ENCODE data around the gene TASOR. TPM values are rescaled to one million over a fixed set of nuclear protein-coding genes. Genes with fewer than 3 reads are reported as not detected.

Gene TASOR
- total RNA-seq, 1 donor from 2014 or later, result 35.0 TPM

DNA sequence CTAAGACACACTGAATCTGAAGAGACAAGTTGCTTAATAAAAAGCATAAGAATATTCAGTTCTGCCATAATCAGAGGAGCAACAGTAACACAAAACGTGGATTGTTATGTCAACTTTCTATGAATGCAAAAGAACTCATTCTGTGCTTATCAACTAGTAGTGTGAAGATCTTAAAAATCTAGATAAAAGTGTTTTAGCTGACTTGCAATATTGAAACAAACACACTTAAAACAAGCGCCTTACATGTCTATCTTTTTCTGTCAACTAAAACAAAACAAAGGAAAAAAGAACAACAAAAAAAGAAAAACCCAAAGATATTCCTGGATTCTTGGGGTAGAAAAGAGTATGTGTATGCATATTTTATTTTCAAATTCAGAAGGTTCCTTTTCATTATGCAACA, 37.7 kb downstream of the TASOR start:
- TF ChIP-seq, protein P1, sequence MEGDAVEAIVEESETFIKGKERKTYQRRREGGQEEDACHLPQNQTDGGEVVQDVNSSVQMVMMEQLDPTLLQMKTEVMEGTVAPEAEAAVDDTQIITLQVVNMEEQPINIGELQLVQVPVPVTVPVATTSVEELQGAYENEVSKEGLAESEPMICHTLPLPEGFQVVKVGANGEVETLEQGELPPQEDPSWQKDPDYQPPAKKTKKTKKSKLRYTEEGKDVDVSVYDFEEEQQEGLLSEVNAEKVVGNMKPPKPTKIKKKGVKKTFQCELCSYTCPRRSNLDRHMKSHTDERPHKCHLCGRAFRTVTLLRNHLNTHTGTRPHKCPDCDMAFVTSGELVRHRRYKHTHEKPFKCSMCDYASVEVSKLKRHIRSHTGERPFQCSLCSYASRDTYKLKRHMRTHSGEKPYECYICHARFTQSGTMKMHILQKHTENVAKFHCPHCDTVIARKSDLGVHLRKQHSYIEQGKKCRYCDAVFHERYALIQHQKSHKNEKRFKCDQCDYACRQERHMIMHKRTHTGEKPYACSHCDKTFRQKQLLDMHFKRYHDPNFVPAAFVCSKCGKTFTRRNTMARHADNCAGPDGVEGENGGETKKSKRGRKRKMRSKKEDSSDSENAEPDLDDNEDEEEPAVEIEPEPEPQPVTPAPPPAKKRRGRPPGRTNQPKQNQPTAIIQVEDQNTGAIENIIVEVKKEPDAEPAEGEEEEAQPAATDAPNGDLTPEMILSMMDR (IDR thresholded peaks at IDR 0.05; ENCODE audit: insufficient read depth, low read length, poor library complexity, severe bottlenecking), result no peak
- DNase-seq (ENCODE audit: low read depth), result no peak
- Histone ChIP-seq H3K4me3 (ENCODE audit: low read depth, low read length) (no peak overlapping the region), H3K27me3 (ENCODE audit: control insufficient read depth, insufficient read depth, low read length) (no peaks in the 10 kb centered on the region), H3K36me3 (ENCODE audit: control insufficient read depth, insufficient read depth, low read length) (peaks cover 1% of the 10 kb centered on the region)

GRCh38 chr3:56633602-56634535, 49.2 kb downstream of the TASOR start:
- DNase-seq (ENCODE audit: low read depth), result no peak
- TF ChIP-seq, protein P1 (IDR thresholded peaks at IDR 0.05; ENCODE audit: insufficient read depth, low read length, poor library complexity, severe bottlenecking), result no peak
- no peaks in the 10 kb centered on the region for H3K36me3 ChIP-seq (ENCODE audit: control insufficient read depth, insufficient read depth, low read length)
- no peak overlapping the region for H3K4me3 ChIP-seq (ENCODE audit: low read depth, low read length)
- H3K27me3 ChIP-seq (ENCODE audit: control insufficient read depth, insufficient read depth, low read length), result no peaks in the 10 kb centered on the region

Other genes with a start within 250 kb of the TASOR start
- 6.0 and 17.0 TPM in 2 replicates for gene ERC2, start 214.8 kb downstream of the TASOR start, total RNA-seq
- gene CCDC66, start 126.1 kb downstream of the TASOR start, total RNA-seq, result 7.5 and 11.6 TPM in 2 replicates
- gene ARHGEF3, start 118.7 kb upstream of the TASOR start, total RNA-seq, result 12.4 and 14.3 TPM in 2 replicates